ENCODE data around the gene SMIM21.

SMIM21 gene

GRCh38 chr18:75363446-75364225, 63.9 kb downstream of the SMIM21 start:
- CTCF ChIA-PET, result interaction anchor here (1.0 kb wide), 1 partner anchor 16 kb away, joined by 3 read pairs; no protein-coding TSS in a partner anchor

GRCh38 chr18:75362435-75362834, 65.1 kb downstream of the SMIM21 start:
- no peak for TF ChIP-seq CTCF (IDR thresholded peaks at IDR 0.05; ENCODE audit: control extremely low read depth, extremely low read depth, low read depth, missing control alignments)
- POLR2A ChIA-PET, result no interaction called here
- no peak for DNase-seq (ENCODE audit: extremely low spot score)
- CTCF ChIA-PET, result no interaction called here

More at GRCh38 chr18:75363446-75364225, 63.9 kb downstream of the SMIM21 start:
- no peak for DNase-seq (ENCODE audit: extremely low spot score)
- POLR2A ChIA-PET, result no interaction called here
- TF ChIP-seq CTCF (IDR thresholded peaks at IDR 0.05; ENCODE audit: control extremely low read depth, extremely low read depth, low read depth, missing control alignments), result no peak

GRCh38 chr18:75360941-75361340, 66.6 kb downstream of the SMIM21 start:
- no peak for TF ChIP-seq CTCF (IDR thresholded peaks at IDR 0.05; ENCODE audit: control extremely low read depth, extremely low read depth, low read depth, missing control alignments)
- ChIA-PET CTCF (no interaction called here), POLR2A (no interaction called here)
- no peak for DNase-seq (ENCODE audit: extremely low spot score)

- no peak for TF ChIP-seq CTCF (IDR thresholded peaks at IDR 0.05; ENCODE audit: control extremely low read depth, extremely low read depth, low read depth, missing control alignments)
- POLR2A ChIA-PET, result no interaction called here
- no peak for DNase-seq (ENCODE audit: extremely low spot score)
- CTCF ChIA-PET, result no interaction called here
Observed at GRCh38 chr18:75360215-75360614, 67.3 kb downstream of the SMIM21 start.

Data from GM10248 (cell line).